Smooth muscle cell of the brain vasculature (primary cell): ENCODE measurements around the gene LARP4.
"Not testable (repeated sequence)": the region's sequence is repeated elsewhere in the genome, so short reads cannot be mapped to it uniquely, and the experiment has no call there.

Source experiments
- DNase-seq: peaks from one replicate; pipeline ENCODE4 v3.0.0-alpha.2; 2012; ENCODE audit warnings: low read depth, low spot score

The LARP4 gene

GRCh38 chr12:50400638-50401499 lies at the start of gene LARP4:
Gene LARP4, plus strand, starts transcription at chr12:50400885. Its CDS starts 126 bp downstream, at chr12:50401011.
- peak; percentile 85 for DNase-seq

GRCh38 chr12:50351120-50352043 lies 49.3 kb upstream of the LARP4 start:
- no peak for DNase-seq

DNA sequence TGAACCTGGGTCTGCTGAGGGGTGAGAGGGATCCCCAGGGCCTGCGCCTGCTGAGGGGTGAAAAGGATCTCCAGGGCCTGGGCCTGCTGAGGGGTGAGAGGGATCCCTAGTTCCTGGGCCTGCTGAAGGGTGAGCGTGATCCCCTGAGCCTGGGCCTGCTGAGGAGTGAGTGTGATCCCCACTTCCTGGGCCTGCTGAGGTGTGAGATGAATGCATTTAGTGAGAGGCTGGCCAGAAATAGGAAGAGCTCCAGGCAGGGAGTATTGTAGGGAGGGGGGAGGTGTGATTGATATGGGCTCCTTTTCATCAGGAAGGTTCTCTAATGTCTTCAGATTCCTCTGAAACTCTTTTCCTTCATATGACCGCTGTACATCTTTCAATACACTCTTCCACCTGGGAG lies 47.3 kb upstream of the LARP4 start:
- no peak for DNase-seq

- no peak for DNase-seq
Observed at GRCh38 chr12:50353869-50354593, 46.7 kb upstream of the LARP4 start.

- no peak for DNase-seq
Observed at GRCh38 chr12:50354908-50355307, 45.8 kb upstream of the LARP4 start.

DNA sequence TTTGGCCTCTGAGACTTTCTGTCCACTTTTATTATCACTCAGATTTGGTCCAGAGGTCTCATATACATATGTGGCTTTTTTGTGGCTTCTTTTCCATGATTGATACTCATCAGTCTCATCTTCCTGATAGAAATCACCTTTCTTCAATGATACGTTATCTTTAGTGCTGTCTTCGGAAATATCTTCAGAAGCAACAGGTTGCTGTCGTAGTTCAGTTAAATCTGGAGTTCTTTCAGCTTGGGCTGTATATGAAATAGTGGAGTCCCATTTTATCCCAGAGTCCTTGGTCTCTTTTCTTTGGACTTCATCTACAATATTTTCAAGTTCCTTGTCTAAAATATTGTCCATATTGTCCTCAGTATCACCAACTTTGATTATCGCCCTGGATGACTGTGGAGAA lies 45.3 kb upstream of the LARP4 start:
- DNase-seq = no peak

GRCh38 chr12:50362671-50363070 lies 38.0 kb upstream of the LARP4 start:
- DNase-seq = no peak

- no peak for DNase-seq
Observed at GRCh38 chr12:50363141-50363540, 37.5 kb upstream of the LARP4 start.

DNA sequence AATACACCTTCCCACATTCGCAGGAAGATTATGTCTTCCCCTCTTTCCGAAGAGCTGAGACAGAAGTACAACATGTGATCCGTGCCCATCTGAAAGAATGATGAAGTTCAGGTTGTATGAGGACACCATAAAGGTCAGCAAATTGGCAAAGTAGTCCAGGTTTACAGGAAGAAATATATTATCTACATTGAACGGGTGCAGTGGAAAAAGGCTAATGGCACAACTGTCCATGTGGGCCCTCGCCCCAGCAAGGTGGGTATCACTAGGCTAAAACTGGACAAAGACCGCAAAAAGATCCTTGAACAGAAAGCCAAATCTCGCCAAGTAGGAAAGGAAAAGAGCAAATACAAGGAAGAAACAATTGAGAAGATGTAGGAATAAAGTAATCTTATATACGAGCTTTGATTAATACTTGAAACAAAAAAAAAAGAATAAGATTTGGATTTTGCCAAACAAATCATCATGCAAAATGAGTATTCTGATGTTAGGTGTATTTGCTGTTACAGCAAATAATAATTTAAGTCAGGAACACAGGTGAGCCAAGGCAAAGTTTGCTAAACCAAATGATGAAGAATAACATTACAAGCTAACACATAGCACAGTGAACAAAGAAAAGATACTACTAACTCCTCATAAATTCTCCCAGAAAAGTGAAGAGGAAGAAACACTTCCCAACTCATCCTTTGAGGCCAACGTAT lies 34.8 kb upstream of the LARP4 start:
- DNase-seq = no peak

- not testable (repeated sequence) for DNase-seq
Observed at GRCh38 chr12:50370672-50371071, 30.0 kb upstream of the LARP4 start.

DNA sequence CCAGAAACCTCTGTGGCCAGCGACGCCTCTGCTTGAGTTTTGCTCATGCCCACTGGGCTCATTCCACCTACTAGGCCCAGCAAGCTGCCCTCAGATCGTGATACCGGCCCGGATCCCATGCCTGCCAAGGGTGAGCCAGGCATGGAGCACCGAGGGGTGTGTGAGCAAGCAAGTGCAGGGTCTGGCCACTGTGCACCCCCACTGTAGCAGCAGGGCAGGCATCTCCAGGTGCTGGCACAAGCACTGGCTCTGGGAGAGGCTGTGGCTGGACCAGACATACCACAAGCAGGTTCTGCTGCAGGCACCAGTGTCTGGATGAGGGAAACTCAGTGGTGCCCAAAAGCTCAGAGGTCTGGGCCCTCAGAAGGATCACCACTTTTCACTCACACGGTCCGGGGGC lies 24.9 kb upstream of the LARP4 start:
- no peak for DNase-seq

DNA sequence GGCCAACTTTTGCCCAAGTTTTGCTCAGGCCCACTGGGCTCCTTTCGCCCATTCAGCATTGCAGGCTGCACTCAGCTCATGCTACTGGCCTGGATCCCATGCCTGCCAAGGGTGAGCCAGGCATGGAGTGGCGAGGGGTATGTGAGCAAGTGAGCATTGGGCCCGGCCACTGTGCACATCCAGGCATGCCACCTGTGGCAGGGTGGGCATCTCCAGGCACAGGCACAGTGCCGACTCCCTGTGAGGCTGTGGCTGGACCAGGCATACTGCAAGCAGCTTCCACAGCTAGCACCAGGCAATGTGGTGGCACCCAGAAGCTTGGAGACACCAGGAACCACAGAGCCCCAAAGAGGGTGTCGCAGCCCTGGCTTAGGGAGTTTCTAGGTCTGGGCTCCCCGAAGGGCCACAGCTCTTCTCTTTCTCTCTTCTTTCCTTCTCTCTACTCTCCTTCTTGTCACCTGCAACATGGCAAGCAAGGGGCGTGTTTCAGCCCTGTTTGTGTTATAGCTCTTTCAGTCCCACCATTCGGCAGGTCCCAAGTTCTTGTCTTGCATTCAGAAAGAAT lies 19.8 kb upstream of the LARP4 start:
- no peak for DNase-seq

DNA sequence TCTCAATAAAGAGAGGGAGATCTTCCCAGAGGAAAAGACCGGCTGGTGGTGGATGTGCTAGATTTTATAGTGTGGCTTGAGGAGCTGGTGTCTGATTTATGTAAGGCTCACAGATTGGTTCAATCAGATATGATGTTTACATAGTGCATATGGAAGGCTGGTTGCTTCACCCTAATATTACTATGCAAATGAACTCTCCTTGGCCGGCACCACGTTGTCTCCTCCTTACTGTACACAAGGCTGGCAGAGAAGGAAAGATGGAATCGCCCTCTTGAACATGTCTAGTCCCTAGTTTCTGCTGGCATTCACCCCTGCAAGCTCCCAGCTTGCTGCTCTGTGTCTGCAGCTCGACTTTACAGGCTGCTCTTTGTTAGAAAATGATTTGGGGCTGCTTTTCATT lies 13.2 kb upstream of the LARP4 start:
- DNase-seq = no peak

- DNase-seq = no peak
Observed at GRCh38 chr12:50387972-50388478, 12.7 kb upstream of the LARP4 start.

DNA sequence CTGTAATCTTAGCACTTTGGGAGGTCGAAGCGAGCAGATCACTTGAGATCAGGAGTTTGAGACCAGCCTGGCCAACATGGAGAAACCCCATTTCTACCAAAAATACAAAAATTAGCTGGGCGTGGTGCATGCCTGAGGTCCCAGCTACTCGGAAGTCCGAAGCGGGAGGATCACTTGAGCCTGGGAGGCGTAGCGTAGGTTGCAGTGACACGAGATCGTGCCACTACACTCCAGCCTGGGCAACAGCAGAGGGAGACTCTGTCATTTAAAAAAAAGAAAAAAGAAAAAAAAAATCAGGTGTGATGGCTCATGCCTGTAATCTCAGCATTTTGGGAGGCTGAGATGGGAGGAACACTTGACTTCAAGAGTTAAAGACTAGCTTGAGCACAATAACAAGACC lies 11.9 kb upstream of the LARP4 start:
- not testable (repeated sequence) for DNase-seq

DNA sequence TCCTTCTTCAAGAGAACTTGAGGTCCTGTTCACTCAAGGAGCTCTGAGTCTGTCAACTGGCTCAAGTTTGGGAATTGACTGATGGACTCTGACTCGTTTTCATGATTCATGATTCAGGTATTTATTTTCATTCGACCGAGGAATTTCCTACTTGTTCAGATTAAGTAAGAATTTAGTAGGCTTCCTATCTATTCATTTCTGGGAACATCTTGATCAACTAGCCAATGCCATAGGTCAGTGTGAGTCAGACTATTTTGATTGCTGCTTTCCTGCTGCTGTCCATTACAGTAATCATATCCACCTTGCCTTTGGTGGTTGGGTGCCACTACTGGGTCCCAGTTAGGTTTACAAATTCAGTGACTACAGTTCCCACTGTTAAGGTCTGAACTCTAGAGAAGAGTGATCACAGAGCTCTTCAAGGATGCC lies 10.4 kb upstream of the LARP4 start:
- DNase-seq = peak; percentile 54

GRCh38 chr12:50394469-50395029 lies 6.1 kb upstream of the LARP4 start:
- no peak for DNase-seq

DNA sequence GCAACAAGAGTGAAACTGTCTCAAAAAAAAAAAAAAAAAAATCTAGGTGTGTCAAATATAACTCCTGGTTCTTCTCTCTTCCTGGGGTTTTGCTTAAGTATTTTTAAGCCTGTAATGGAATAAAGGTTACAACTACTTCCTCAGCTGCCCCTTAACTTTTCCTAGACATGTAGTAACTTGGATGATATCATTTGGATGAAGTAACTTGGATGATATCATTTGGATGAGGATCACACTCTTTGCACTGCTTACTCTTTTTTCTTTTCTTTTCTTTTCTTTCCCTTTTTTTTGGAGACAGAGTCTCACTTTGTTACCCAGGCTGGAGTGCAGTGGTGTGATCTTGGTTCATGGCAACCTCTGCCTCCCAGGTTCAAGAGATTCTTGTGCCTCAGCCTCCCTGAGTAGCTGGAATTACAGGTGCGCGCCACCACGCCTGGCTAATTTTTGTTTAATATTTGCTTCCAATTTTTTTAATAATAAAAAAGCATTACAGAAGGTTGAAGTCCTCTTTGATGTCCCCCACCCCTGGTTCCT lies 3.5 kb upstream of the LARP4 start:
- no peak for DNase-seq

- no peak for DNase-seq
Observed at GRCh38 chr12:50398931-50399330, 1.8 kb upstream of the LARP4 start.

DNA sequence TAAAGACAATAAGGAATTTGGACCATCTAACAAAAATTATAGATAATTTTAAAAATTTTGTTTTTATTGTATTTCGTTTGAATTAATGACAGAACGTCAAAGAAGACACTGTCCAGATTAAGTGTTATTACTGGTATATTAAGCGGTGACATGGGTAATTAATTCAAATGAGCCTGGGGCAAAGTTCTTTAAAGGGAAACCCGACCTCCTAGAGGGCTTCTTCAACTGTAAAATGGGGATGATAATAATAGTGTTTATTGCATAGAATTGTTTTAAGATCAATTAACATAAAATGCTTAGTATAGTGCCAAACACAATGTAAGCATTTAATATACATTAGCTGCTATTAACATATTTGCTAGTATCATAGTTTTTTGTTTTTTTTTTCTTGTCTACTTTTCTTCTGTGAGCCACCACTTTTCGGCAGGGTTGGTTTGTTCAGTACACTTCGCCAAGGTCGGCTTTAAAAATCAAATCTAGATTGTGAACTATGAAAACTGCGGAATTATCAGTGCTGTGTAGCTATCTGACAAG lies 514 bp upstream of the LARP4 start:
- DNase-seq = no peak
